ENCODE results near the gene ACOT2. TPM values are rescaled to one million over a fixed set of nuclear protein-coding genes. Genes with fewer than 3 reads are reported as not detected.
A peak's percentile ranks its signal among the peaks of the same experiment; 100 is the strongest.
"Not testable (repeated sequence)": the region's sequence is repeated elsewhere in the genome, so short reads cannot be mapped to it uniquely, and the experiment has no call there.

Gene ACOT2, protein sequence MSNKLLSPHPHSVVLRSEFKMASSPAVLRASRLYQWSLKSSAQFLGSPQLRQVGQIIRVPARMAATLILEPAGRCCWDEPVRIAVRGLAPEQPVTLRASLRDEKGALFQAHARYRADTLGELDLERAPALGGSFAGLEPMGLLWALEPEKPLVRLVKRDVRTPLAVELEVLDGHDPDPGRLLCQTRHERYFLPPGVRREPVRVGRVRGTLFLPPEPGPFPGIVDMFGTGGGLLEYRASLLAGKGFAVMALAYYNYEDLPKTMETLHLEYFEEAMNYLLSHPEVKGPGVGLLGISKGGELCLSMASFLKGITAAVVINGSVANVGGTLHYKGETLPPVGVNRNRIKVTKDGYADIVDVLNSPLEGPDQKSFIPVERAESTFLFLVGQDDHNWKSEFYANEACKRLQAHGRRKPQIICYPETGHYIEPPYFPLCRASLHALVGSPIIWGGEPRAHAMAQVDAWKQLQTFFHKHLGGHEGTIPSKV
- total RNA-seq = 48.1 TPM

GRCh38 chr14:73569185-73569958 lies at the start of gene ACOT2:
TSS of gene ACOT2 (plus strand) at chr14:73569213. CDS start at chr14:73569241, 28 bp downstream.
- H3K4me1 ChIP-seq = peaks cover 22% of the 10 kb centered on the region
- H3K27ac ChIP-seq = peak within 1 kb of the TSS; percentile 87
- DNase-seq (ENCODE audit: extremely low spot score in 2 of 2) = peak in 1 of 2 donors; percentile 93
- H3K36me3 ChIP-seq; H3K9me3 ChIP-seq; H3K27me3 ChIP-seq; intact Hi-C loops (cut with DNase I): not testable (repeated sequence)
- TF ChIP-seq POLR2AphosphoS5 (IDR thresholded peaks at IDR 0.05; ENCODE audit: insufficient read depth in 1 of 2, low read depth in 1 of 2) = peak; percentile 56 to 77
- TF ChIP-seq POLR2A (IDR thresholded peaks at IDR 0.05) = peak in 1 of 2 donors; percentile 59
- H3K4me3 ChIP-seq = peak within 1 kb of the TSS; percentile 72 to 83

GRCh38 chr14:73521229-73521628 lies 47.8 kb upstream of the ACOT2 start:
- no peak for DNase-seq (ENCODE audit: extremely low spot score in 2 of 2)
- intact Hi-C loops (cut with DNase I) = no loop called here
- TF ChIP-seq CTCF (IDR thresholded peaks at IDR 0.05) = no peak
- TF ChIP-seq POLR2A (IDR thresholded peaks at IDR 0.05) = no peak
- H3K9me3 ChIP-seq = no peaks in the 10 kb centered on the region
- no peaks in the 10 kb centered on the region for H3K4me1 ChIP-seq
- no peak overlapping the region for H3K4me3 ChIP-seq
- no peak overlapping the region for H3K27ac ChIP-seq
- H3K36me3 ChIP-seq = no peaks in the 10 kb centered on the region
- H3K27me3 ChIP-seq = no peaks in the 10 kb centered on the region

DNA sequence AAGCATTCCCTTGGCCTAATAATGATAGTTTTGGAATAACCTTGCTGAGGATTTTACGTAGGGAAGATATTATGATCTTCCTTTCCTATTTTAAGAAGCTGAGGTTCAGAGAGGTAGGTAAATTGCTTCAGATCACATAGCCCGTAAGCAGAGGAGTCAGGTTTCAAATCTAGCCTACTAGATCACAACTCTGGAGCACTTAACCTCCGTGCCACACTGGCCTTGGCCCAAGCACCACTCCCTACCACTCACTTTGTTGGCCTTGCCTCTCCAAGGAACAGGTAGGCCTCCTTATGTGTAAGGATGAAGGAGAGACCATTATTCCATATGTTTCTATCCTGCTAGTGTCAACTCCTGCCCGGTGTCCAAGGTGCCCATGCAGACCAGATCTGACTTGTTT lies 44.5 kb upstream of the ACOT2 start:
- Histone ChIP-seq H3K4me1 (no peaks in the 10 kb centered on the region), H3K4me3 (no peak overlapping the region), H3K9me3 (no peaks in the 10 kb centered on the region), H3K27me3 (no peaks in the 10 kb centered on the region), H3K36me3 (no peaks in the 10 kb centered on the region), H3K27ac (no peak overlapping the region)
- DNase-seq (ENCODE audit: extremely low spot score in 2 of 2) = no peak
- TF ChIP-seq POLR2A (IDR thresholded peaks at IDR 0.05) = no peak
- intact Hi-C loops (cut with DNase I) = no loop called here

GRCh38 chr14:73526036-73526984 lies 42.7 kb upstream of the ACOT2 start:
- DNase-seq (ENCODE audit: extremely low spot score in 2 of 2) = no peak
- intact Hi-C loops (cut with DNase I) = no loop called here

DNA sequence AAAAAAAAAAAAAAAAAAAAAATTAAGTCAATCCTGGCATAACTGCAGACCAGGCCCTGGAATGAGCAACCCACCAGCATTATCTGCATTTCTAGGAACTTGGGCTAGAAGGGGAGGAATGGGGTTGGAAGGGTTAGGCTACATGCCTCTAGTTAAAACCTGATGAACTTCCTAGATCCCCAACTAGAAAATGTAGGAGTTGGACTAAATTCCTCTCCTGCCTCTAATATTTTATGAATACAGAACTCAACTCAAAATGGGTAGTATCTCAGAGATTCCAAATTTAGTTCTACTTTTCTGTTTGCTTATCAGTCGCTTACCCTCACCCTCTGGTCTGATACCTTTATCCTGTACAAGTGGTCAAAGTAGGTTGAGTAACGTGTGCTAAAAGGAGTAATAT lies 39.7 kb upstream of the ACOT2 start:
- H3K4me3 ChIP-seq; H3K36me3 ChIP-seq; intact Hi-C loops (cut with DNase I); H3K9me3 ChIP-seq; H3K27ac ChIP-seq; DNase-seq (ENCODE audit: extremely low spot score in 2 of 2); H3K4me1 ChIP-seq; H3K27me3 ChIP-seq: not testable (repeated sequence)

More at GRCh38 chr14:73526036-73526984, 42.7 kb upstream of the ACOT2 start:
- Histone ChIP-seq H3K4me1 (no peaks in the 10 kb centered on the region), H3K27me3 (no peaks in the 10 kb centered on the region), H3K27ac (no peak overlapping the region), H3K9me3 (no peaks in the 10 kb centered on the region), H3K36me3 (no peaks in the 10 kb centered on the region), H3K4me3 (no peak overlapping the region)
- no peak for TF ChIP-seq POLR2A (IDR thresholded peaks at IDR 0.05)
- no peak for TF ChIP-seq POLR2AphosphoS5 (IDR thresholded peaks at IDR 0.05; ENCODE audit: insufficient read depth in 1 of 2, low read depth in 1 of 2)
- no peak for TF ChIP-seq CTCF (IDR thresholded peaks at IDR 0.05)

- DNase-seq (ENCODE audit: extremely low spot score in 2 of 2); H3K4me1 ChIP-seq; H3K36me3 ChIP-seq; H3K27ac ChIP-seq; intact Hi-C loops (cut with DNase I); H3K9me3 ChIP-seq; H3K4me3 ChIP-seq; H3K27me3 ChIP-seq: not testable (repeated sequence)
Measured at GRCh38 chr14:73531971-73532370, 37.0 kb upstream of the ACOT2 start.

DNA sequence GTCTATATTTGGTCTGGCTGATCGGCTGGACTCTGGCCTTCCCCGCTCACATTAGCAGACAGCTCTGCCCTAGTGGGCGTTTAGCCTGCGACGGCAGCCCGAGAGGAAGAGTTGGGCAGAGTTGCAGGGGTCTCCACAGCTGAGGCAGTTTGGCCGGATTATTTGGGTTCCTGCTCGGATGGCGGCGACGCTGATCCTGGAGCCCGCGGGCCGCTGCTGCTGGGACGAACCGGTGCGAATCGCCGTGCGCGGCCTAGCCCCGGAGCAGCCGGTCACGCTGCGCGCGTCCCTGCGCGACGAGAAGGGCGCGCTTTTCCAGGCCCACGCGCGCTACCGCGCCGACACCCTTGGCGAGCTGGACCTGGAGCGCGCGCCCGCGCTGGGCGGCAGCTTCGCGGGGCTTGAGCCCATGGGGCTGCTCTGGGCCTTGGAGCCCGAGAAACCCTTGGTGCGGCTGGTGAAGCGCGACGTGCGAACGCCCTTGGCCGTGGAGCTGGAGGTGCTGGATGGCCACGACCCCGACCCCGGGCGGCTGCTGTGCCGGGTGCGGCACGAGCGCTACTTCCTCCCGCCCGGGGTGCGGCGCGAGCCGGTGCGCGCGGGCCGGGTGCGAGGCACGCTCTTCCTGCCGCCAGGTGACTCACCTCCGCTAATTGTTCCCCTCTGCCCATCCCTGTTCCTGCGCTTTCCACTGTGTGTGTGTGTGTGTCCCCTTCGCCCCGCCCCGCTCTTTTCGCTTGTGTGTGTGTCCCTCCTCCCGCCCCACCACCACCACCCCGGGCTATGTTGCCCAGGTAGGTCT lies 31.6 kb upstream of the ACOT2 start:
- H3K9me3 ChIP-seq; intact Hi-C loops (cut with DNase I); H3K27ac ChIP-seq; H3K27me3 ChIP-seq; DNase-seq (ENCODE audit: extremely low spot score in 2 of 2); H3K4me1 ChIP-seq; H3K36me3 ChIP-seq: not testable (repeated sequence)
- peak overlapping the region in 1 of 2 donors; percentile 41 for H3K4me3 ChIP-seq
